Type B pancreatic cell (in vitro differentiated cells): Measurements from ENCODE around the gene CORO7. TPM values are rescaled to one million over a fixed set of nuclear protein-coding genes. Genes with fewer than 3 reads are reported as not detected.

ENCODE experiments used
- DNase-seq: peaks from one replicate; pipeline ENCODE4 v3.0.0; 2021; ENCODE audit warnings: mixed read lengths; ENCODE audit not compliant: unreplicated experiment; ENCODE audit errors: extremely low spot score
- H3K27ac Mint-ChIP-seq: 2 replicates; pipeline ENCODE4 v1.8.0; 2021; ENCODE audit warnings: mild to moderate bottlenecking, mixed read lengths
- H3K27me3 Mint-ChIP-seq: 2 replicates; pipeline ENCODE4 v1.8.0; 2021; ENCODE audit warnings: mixed read lengths
- H3K36me3 Mint-ChIP-seq: 2 replicates; pipeline ENCODE4 v1.8.0; 2021; ENCODE audit warnings: mixed read lengths
- H3K4me1 Mint-ChIP-seq: one replicate; pipeline ENCODE4 v1.8.0; 2021; ENCODE audit warnings: mixed read lengths; ENCODE audit not compliant: unreplicated experiment
- H3K4me3 Mint-ChIP-seq: 2 replicates; pipeline ENCODE4 v1.8.0; 2021; ENCODE audit warnings: mild to moderate bottlenecking, mixed read lengths
- H3K9me3 Mint-ChIP-seq: 2 replicates; pipeline ENCODE4 v1.8.0; 2021; ENCODE audit warnings: mixed read lengths
- CTCF ChIP-seq: fragments of 200-600 bp; sonication (generic); conservative IDR thresholded peaks from 2 replicates; pipeline ENCODE4 v1.5.0; 2021; ENCODE audit warnings: antibody characterized with exemption, mild to moderate bottlenecking
- total RNA-seq: library from RNA; stranded (reverse); gene quantifications from 2 replicates; pipeline ENCODE4 v1.2.1, GENCODE V29; 2021; ENCODE audit warnings: low replicate concordance

CORO7 gene
- total RNA-seq, 1 donor from 2014 or later = 32.3 TPM

- Mint-ChIP-seq H3K27ac (peak overlapping the region; percentile 88), H3K4me3 (peak overlapping the region; percentile 89)
Observed at GRCh38 chr16:4373909-4374742, 42.3 kb downstream of the CORO7 start.

GRCh38 chr16:4373356-4373908, 43.0 kb downstream of the CORO7 start:
- no peaks in the 10 kb centered on the region for H3K9me3 Mint-ChIP-seq
- peak overlapping the region; percentile 89 for H3K4me3 Mint-ChIP-seq
- H3K36me3 Mint-ChIP-seq = no peaks in the 10 kb centered on the region
- no peaks in the 10 kb centered on the region for H3K27me3 Mint-ChIP-seq
- DNase-seq = no peak
- no peak for TF ChIP-seq CTCF
- H3K4me1 Mint-ChIP-seq = peaks cover 24% of the 10 kb centered on the region
- H3K27ac Mint-ChIP-seq = peak overlapping the region; percentile 88

More at GRCh38 chr16:4373909-4374742, 42.3 kb downstream of the CORO7 start:
- H3K27me3 Mint-ChIP-seq = no peaks in the 10 kb centered on the region
- no peak for DNase-seq
- H3K36me3 Mint-ChIP-seq = no peaks in the 10 kb centered on the region
- H3K4me1 Mint-ChIP-seq = peaks cover 24% of the 10 kb centered on the region
- TF ChIP-seq CTCF = no peak
- no peaks in the 10 kb centered on the region for H3K9me3 Mint-ChIP-seq

- Mint-ChIP-seq H3K9me3 (no peaks in the 10 kb centered on the region), H3K4me1 (peaks cover 21% of the 10 kb centered on the region), H3K27me3 (no peaks in the 10 kb centered on the region), H3K36me3 (no peaks in the 10 kb centered on the region), H3K27ac (no peak overlapping the region), H3K4me3 (peak overlapping the region; percentile 89)
- no peak for DNase-seq
- no peak for TF ChIP-seq CTCF
Observed at GRCh38 chr16:4372578-4373355, 43.6 kb downstream of the CORO7 start.

- DNase-seq = no peak
- Mint-ChIP-seq H3K4me3 (peak overlapping the region; percentile 89), H3K4me1 (peaks cover 20% of the 10 kb centered on the region), H3K27me3 (no peaks in the 10 kb centered on the region), H3K36me3 (no peaks in the 10 kb centered on the region), H3K9me3 (no peaks in the 10 kb centered on the region), H3K27ac (no peak overlapping the region)
- TF ChIP-seq CTCF = no peak
Observed at GRCh38 chr16:4372001-4372577, 44.3 kb downstream of the CORO7 start.

GRCh38 chr16:4371357-4372000, 44.9 kb downstream of the CORO7 start, which contains the start of gene VASN:
TSS of gene VASN (plus strand) at chr16:4371848. CDS start at chr16:4380878, 9,030 bp downstream.
- no peak for TF ChIP-seq CTCF
- Mint-ChIP-seq H3K4me1 (peaks cover 16% of the 10 kb centered on the region), H3K9me3 (no peaks in the 10 kb centered on the region), H3K4me3 (peak within 1 kb of the TSS; percentile 89), H3K36me3 (no peaks in the 10 kb centered on the region), H3K27me3 (no peaks in the 10 kb centered on the region), H3K27ac (peak within 1 kb of the TSS; percentile 39)
- peak; percentile 91 for DNase-seq
